Measurements from ENCODE around the gene KCTD11.
"Not testable (repeated sequence)": the region's sequence is repeated elsewhere in the genome, so short reads cannot be mapped to it uniquely, and the experiment has no call there.

Gene KCTD11

GRCh38 chr17:7323731-7324437 lies 28.1 kb upstream of the KCTD11 start:
- peak; percentile 52 for DNase-seq

- DNase-seq: no peak
These were observed 27.6 kb upstream of the KCTD11 start for GRCh38 chr17:7324438-7324779.

GRCh38 chr17:7325031-7325528 lies 26.9 kb upstream of the KCTD11 start:
- DNase-seq: no peak

GRCh38 chr17:7326186-7326585 lies 25.8 kb upstream of the KCTD11 start:
- no peak for DNase-seq

- no peak for DNase-seq
These were observed 24.9 kb upstream of the KCTD11 start for GRCh38 chr17:7327056-7327455.

- DNase-seq: no peak
These were observed 24.5 kb upstream of the KCTD11 start for GRCh38 chr17:7327501-7327900.

- DNase-seq: no peak
These were observed 24.0 kb upstream of the KCTD11 start for GRCh38 chr17:7328009-7328408.

GRCh38 chr17:7328840-7329373 lies 23.1 kb upstream of the KCTD11 start, which contains the start of gene NEURL4:
Gene NEURL4, minus strand, starts transcription at chr17:7329335. Its CDS starts 23 bp downstream, at chr17:7329312.
- peak; percentile 45 for DNase-seq

- peak; percentile 99 for DNase-seq
These were observed 22.5 kb upstream of the KCTD11 start for GRCh38 chr17:7329374-7329996.

GRCh38 chr17:7329997-7330637 lies 21.8 kb upstream of the KCTD11 start:
- peak; percentile 84 for DNase-seq

GRCh38 chr17:7330638-7331015 lies 21.3 kb upstream of the KCTD11 start:
- DNase-seq: no peak

- no peak for DNase-seq
These were observed 19.9 kb upstream of the KCTD11 start for GRCh38 chr17:7332111-7332510.

- not testable (repeated sequence) for DNase-seq
These were observed 19.3 kb upstream of the KCTD11 start for GRCh38 chr17:7332600-7333069.

- DNase-seq: no peak
These were observed 16.9 kb upstream of the KCTD11 start for GRCh38 chr17:7334938-7335538.

- DNase-seq: not testable (repeated sequence)
These were observed 16.2 kb upstream of the KCTD11 start for GRCh38 chr17:7335765-7336164.

GRCh38 chr17:7336240-7337175 lies 15.5 kb upstream of the KCTD11 start, which contains the start of gene ACAP1:
Gene ACAP1, plus strand, starts transcription at chr17:7336529. Its CDS starts 206 bp downstream, at chr17:7336735.
- DNase-seq: no peak

- DNase-seq: not testable (repeated sequence)
These were observed 14.4 kb upstream of the KCTD11 start for GRCh38 chr17:7337600-7337999.

- no peak for DNase-seq
These were observed 11.8 kb upstream of the KCTD11 start for GRCh38 chr17:7340179-7340578.

- no peak for DNase-seq
These were observed 10.1 kb upstream of the KCTD11 start for GRCh38 chr17:7341842-7342241.

GRCh38 chr17:7343250-7343649 lies 8.7 kb upstream of the KCTD11 start:
- no peak for DNase-seq

- no peak for DNase-seq
These were observed 5.0 kb upstream of the KCTD11 start for GRCh38 chr17:7346761-7347614.
